ENCODE data around the gene SCAMP4.
A peak's percentile ranks its signal among the peaks of the same experiment; 100 is the strongest.

Gene SCAMP4

GRCh38 chr19:1857648-1858326 lies 47.4 kb upstream of the SCAMP4 start:
- Histone ChIP-seq H3K27ac (ENCODE audit: poor library complexity, severe bottlenecking) (peak overlapping the region; percentile 82), H3K4me1 (ENCODE audit: insufficient read depth, poor library complexity, severe bottlenecking) (peaks cover 40% of the 10 kb centered on the region)
- DNase-seq (ENCODE audit: low spot score): no peak

DNA sequence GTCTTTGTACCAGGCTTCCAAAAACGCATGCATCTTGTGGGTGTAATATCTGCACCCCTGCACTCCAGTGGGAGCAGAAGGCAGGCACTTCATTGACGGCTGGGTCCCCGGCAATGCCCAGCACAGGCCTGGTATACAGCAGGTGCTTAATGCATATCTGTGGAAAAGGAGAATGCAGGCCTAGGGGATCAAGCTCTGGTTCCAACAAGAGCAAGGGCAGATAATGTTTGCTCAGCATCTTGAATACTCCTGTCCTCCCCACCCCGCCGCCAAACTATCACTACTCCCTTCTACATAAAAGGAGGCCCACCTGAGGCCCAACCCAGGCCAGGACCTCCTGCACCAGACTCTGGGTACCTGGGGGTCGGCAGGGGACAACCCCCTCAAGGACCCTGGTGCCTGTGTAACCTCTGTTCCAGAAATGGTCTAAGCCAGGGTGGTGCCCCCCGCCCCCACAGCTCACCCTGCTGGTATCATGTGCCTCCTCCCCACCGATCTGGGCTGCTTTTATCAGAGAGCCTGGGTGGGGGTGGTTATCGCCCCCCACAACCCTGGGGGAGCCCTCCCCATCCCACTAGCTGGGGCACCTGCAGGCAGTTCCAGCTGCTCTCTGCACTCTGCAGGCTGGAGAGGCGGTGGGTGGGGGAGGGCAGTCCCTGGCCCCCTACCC lies 46.7 kb upstream of the SCAMP4 start:
- H3K36me3 ChIP-seq (ENCODE audit: low read depth): peaks cover 6% of the 10 kb centered on the region; the same call in 1 of the 2 replicates
- TF ChIP-seq CTCF (IDR thresholded peaks at IDR 0.05; ENCODE audit: poor library complexity, severe bottlenecking): no peak
- no peaks in the 10 kb centered on the region for H3K27me3 ChIP-seq (ENCODE audit: insufficient read depth, poor library complexity, severe bottlenecking)
- H3K4me1 ChIP-seq (ENCODE audit: insufficient read depth, poor library complexity, severe bottlenecking): peaks cover 40% of the 10 kb centered on the region
- DNase-seq (ENCODE audit: low spot score) (no peak), ATAC-seq (ENCODE audit: low read depth) (no peak)
- H3K9me3 ChIP-seq (ENCODE audit: severe bottlenecking): no peaks in the 10 kb centered on the region
- no peak overlapping the region for H3K4me3 ChIP-seq (ENCODE audit: severe bottlenecking)
- H3K27ac ChIP-seq (ENCODE audit: poor library complexity, severe bottlenecking): peak overlapping the region; percentile 82

More at GRCh38 chr19:1857648-1858326, 47.4 kb upstream of the SCAMP4 start:
- peak overlapping the region; percentile 31 for H3K4me3 ChIP-seq (ENCODE audit: severe bottlenecking)
- peaks cover 6% of the 10 kb centered on the region; the same call in 1 of the 2 replicates for H3K36me3 ChIP-seq (ENCODE audit: low read depth)
- no peak for TF ChIP-seq CTCF (IDR thresholded peaks at IDR 0.05; ENCODE audit: poor library complexity, severe bottlenecking)
- ATAC-seq (ENCODE audit: low read depth): peak; percentile 9; the same call in 2 of the 3 replicates
- no peaks in the 10 kb centered on the region for H3K27me3 ChIP-seq (ENCODE audit: insufficient read depth, poor library complexity, severe bottlenecking)
- H3K9me3 ChIP-seq (ENCODE audit: severe bottlenecking): no peaks in the 10 kb centered on the region

GRCh38 chr19:1859331-1859781 lies 45.8 kb upstream of the SCAMP4 start:
- DNase-seq (ENCODE audit: low spot score) (no peak), ATAC-seq (ENCODE audit: low read depth) (no peak)
- Histone ChIP-seq H3K27me3 (ENCODE audit: insufficient read depth, poor library complexity, severe bottlenecking) (no peaks in the 10 kb centered on the region), H3K4me1 (ENCODE audit: insufficient read depth, poor library complexity, severe bottlenecking) (peaks cover 40% of the 10 kb centered on the region), H3K9me3 (ENCODE audit: severe bottlenecking) (no peaks in the 10 kb centered on the region), H3K27ac (ENCODE audit: poor library complexity, severe bottlenecking) (peak overlapping the region; percentile 82), H3K36me3 (ENCODE audit: low read depth) (no peaks in the 10 kb centered on the region), H3K4me3 (ENCODE audit: severe bottlenecking) (no peak overlapping the region)
- no peak for TF ChIP-seq CTCF (IDR thresholded peaks at IDR 0.05; ENCODE audit: poor library complexity, severe bottlenecking)

DNA sequence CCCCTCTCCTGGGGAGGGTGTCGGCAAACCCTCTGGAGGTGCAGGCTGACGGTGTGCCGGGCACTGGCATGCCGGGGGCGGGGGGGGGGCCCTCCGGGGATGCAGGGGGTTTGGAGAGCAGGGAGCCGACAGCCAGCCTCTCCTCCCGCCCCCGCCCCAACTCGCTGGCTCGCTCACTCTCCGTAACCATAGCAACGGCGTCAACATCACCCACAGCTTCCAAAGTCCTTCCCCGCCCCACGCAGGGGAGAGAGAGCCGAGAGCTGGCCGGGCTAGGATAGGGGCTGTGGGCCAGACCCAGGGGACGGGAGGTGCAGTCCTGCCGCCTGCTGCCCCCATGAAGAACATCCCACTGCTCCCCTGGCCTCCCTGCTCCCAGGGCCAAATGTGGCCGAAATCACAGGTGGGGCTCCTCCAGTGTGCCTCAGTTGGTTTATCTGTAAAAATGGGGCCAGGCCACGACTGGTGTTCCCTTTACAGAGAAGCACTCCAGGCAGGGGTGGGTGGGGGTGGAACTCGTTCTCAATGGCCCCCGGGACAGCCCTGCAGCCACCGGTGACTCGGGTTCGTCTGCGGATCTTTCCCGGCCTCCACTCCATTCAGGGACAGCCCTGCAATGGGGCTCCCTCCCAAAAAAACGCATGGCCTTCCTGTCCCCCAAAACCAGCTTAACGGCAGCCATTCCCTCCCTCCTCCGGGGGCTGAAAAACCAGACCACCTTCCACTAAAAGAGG lies 45.0 kb upstream of the SCAMP4 start:
- Histone ChIP-seq H3K4me1 (ENCODE audit: insufficient read depth, poor library complexity, severe bottlenecking) (peaks cover 35% of the 10 kb centered on the region), H3K4me3 (ENCODE audit: severe bottlenecking) (peak overlapping the region; percentile 61), H3K27me3 (ENCODE audit: insufficient read depth, poor library complexity, severe bottlenecking) (no peaks in the 10 kb centered on the region), H3K27ac (ENCODE audit: poor library complexity, severe bottlenecking) (peak overlapping the region; percentile 82), H3K36me3 (ENCODE audit: low read depth) (no peaks in the 10 kb centered on the region), H3K9me3 (ENCODE audit: severe bottlenecking) (no peaks in the 10 kb centered on the region)
- ATAC-seq (ENCODE audit: low read depth) (no peak), DNase-seq (ENCODE audit: low spot score) (no peak)
- no peak for TF ChIP-seq CTCF (IDR thresholded peaks at IDR 0.05; ENCODE audit: poor library complexity, severe bottlenecking)
